Nephron (organoid): ENCODE results near the gene ABHD8.
A peak's percentile ranks its signal among the peaks of the same experiment; 100 is the strongest.
"Not testable (repeated sequence)": the region's sequence is repeated elsewhere in the genome, so short reads cannot be mapped to it uniquely, and the experiment has no call there.

Source experiments
- H3K27ac Mint-ChIP-seq, 3 experiments: 2 replicates each; pipeline ENCODE4 v1.8.0; 2020; ENCODE audit warnings: mixed read lengths in 3 of 3, mild to moderate bottlenecking in 2 of 3, moderate library complexity in 1 of 3
- H3K27me3 Mint-ChIP-seq: 2 replicates; pipeline ENCODE4 v1.8.0; 2021; ENCODE audit warnings: low read depth, mild to moderate bottlenecking, moderate library complexity, mixed read lengths
- H3K36me3 Mint-ChIP-seq: 2 replicates; pipeline ENCODE4 v1.8.0; 2020; ENCODE audit warnings: low read depth, mixed read lengths
- H3K4me1 Mint-ChIP-seq: 2 replicates; pipeline ENCODE4 v1.8.0; 2020; ENCODE audit warnings: mixed read lengths
- H3K4me3 Mint-ChIP-seq, 3 experiments: 2 replicates each; pipeline ENCODE4 v1.8.0; 2020; ENCODE audit warnings: mild to moderate bottlenecking in 3 of 3, mixed read lengths in 3 of 3, moderate library complexity in 2 of 3
- H3K9me3 Mint-ChIP-seq: 2 replicates; pipeline ENCODE4 v1.8.0; 2020; ENCODE audit warnings: mixed read lengths
- TF ChIP-seq, protein P1 (sequence below), 3 experiments: fragments of 200-600 bp; sonication (generic); IDR thresholded peaks; one replicate each; pipeline ENCODE4 v1.5.0; 2021; ENCODE audit warnings: antibody characterized with exemption in 3 of 3; ENCODE audit not compliant: unreplicated experiment in 3 of 3

The ABHD8 gene

DNA sequence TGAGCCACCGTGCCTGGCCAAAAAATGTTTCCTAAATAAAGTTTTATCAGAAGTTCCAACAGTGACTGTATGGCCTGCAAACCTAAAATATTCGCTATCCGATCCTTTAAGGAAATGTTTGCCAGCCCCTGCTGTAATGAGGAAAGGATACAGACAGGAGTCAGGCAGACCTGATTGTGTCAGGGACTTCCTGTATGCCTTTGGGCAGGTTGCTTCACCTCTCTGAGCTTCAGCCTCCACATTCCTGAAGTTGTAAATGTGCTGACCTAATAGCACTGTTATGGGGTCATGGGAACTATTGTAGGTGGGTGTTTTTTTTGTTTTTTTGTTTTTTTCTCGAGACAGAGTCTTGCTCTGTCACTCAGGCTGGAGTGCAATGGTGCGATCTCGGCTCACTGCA, 6.2 kb downstream of the ABHD8 start:
- Mint-ChIP-seq H3K36me3 (peaks cover 23% of the 10 kb centered on the region), H3K4me1 (peaks cover 1% of the 10 kb centered on the region), H3K27me3 (no peaks in the 10 kb centered on the region), H3K27ac (no peak overlapping the region), H3K4me3 (no peak overlapping the region), H3K9me3 (no peaks in the 10 kb centered on the region)
- TF ChIP-seq, protein P1, sequence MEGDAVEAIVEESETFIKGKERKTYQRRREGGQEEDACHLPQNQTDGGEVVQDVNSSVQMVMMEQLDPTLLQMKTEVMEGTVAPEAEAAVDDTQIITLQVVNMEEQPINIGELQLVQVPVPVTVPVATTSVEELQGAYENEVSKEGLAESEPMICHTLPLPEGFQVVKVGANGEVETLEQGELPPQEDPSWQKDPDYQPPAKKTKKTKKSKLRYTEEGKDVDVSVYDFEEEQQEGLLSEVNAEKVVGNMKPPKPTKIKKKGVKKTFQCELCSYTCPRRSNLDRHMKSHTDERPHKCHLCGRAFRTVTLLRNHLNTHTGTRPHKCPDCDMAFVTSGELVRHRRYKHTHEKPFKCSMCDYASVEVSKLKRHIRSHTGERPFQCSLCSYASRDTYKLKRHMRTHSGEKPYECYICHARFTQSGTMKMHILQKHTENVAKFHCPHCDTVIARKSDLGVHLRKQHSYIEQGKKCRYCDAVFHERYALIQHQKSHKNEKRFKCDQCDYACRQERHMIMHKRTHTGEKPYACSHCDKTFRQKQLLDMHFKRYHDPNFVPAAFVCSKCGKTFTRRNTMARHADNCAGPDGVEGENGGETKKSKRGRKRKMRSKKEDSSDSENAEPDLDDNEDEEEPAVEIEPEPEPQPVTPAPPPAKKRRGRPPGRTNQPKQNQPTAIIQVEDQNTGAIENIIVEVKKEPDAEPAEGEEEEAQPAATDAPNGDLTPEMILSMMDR (IDR thresholded peaks at IDR 0.05; ENCODE audit: unreplicated experiment in 3 of 3): no peak

DNA sequence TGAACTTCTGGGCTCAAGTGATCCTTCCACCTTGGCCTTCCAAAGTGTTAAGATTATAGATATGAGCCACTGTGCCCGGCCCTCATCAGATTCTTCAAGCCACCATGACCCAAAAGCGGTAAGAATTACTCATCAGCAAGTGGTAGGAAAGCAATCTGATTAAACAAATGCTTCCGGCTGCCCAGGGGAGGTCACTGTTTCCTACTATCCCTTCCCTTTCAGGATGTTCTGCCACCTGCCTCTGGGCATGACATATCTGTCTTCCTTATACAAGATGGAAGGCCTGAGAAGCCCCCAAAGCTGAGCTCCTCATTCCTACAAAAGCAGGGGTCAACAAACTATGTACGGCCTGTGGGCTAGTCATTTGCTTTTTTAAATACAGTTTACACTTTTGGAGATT, 7.0 kb downstream of the ABHD8 start:
- Mint-ChIP-seq H3K9me3 (no peaks in the 10 kb centered on the region), H3K36me3 (peaks cover 22% of the 10 kb centered on the region), H3K27me3 (no peaks in the 10 kb centered on the region), H3K4me1 (no peaks in the 10 kb centered on the region), H3K4me3 (no peak overlapping the region), H3K27ac (no peak overlapping the region)
- TF ChIP-seq, protein P1 (IDR thresholded peaks at IDR 0.05; ENCODE audit: unreplicated experiment in 3 of 3): no peak

GRCh38 chr19:17295551-17295950, 7.7 kb downstream of the ABHD8 start:
- H3K4me3 Mint-ChIP-seq, H3K27ac Mint-ChIP-seq, H3K9me3 Mint-ChIP-seq, H3K4me1 Mint-ChIP-seq, H3K27me3 Mint-ChIP-seq: not testable (repeated sequence)
- peaks cover 22% of the 10 kb centered on the region for H3K36me3 Mint-ChIP-seq

- no peaks in the 10 kb centered on the region for H3K27me3 Mint-ChIP-seq
- no peaks in the 10 kb centered on the region for H3K9me3 Mint-ChIP-seq
- peaks cover 22% of the 10 kb centered on the region for H3K36me3 Mint-ChIP-seq
- TF ChIP-seq, protein P1 (IDR thresholded peaks at IDR 0.05; ENCODE audit: unreplicated experiment in 3 of 3): no peak
- no peak overlapping the region for H3K4me3 Mint-ChIP-seq
- no peaks in the 10 kb centered on the region for H3K4me1 Mint-ChIP-seq
- H3K27ac Mint-ChIP-seq: no peak overlapping the region
Measured at GRCh38 chr19:17294051-17294891, 9.0 kb downstream of the ABHD8 start.

- TF ChIP-seq, protein P1 (IDR thresholded peaks at IDR 0.05; ENCODE audit: unreplicated experiment in 3 of 3): no peak
- Mint-ChIP-seq H3K4me3 (no peak overlapping the region), H3K4me1 (no peaks in the 10 kb centered on the region), H3K27me3 (no peaks in the 10 kb centered on the region), H3K36me3 (peaks cover 18% of the 10 kb centered on the region), H3K27ac (no peak overlapping the region), H3K9me3 (no peaks in the 10 kb centered on the region)
Measured at GRCh38 chr19:17293605-17294004, 9.6 kb downstream of the ABHD8 start.

DNA sequence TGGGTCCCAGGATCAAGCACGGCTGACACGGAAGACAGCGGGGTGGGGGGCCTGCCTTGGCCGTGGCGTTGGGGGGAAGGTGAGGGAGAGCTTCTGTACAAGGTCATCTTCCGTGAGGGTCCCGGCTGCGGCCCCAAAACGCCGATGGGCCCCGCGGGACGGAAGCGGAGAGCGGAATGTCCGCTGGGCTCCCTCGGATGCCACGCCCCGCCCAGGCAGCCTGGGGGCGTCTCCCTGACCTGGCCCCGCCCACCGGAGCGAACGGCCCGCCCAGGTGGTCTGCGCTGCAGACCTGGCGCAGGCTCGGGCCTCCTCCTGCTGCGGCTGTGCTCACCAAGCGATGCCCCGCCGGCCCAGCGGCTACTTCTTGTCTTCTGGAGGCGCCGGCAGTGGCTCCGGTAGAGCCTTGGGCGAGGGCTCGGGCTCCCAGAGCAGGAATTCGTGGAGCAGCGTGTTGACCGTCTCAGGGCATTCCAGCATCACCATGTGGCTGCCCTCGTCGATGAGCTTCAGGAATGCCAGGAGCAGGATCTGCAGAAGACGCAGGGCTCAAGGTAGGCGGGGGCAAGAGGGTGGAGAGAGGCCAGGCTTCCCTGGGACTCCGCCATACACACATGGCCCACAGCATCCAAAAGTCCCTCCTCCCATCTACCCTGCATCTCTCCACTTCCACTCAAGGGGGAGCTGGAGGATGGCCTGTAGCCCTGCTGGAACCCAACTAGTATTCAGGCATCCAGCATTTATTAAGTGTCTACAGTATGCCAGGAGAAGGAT, 10.7 kb downstream of the ABHD8 start:
- Mint-ChIP-seq H3K4me1 (no peaks in the 10 kb centered on the region), H3K27ac (peak overlapping the region in 2 of 3 experiments; percentile 83 to 85), H3K4me3 (peak overlapping the region; percentile 82 to 85 (median 83)), H3K36me3 (peaks cover 12% of the 10 kb centered on the region), H3K9me3 (no peaks in the 10 kb centered on the region), H3K27me3 (no peaks in the 10 kb centered on the region)
- TF ChIP-seq, protein P1 (IDR thresholded peaks at IDR 0.05; ENCODE audit: unreplicated experiment in 3 of 3): peak; percentile 47 to 62 (median 50)
